Measurements from ENCODE around the gene MLLT3. TPM values are rescaled to one million over a fixed set of nuclear protein-coding genes. Genes with fewer than 3 reads are reported as not detected.

MLLT3 gene
- total RNA-seq, 3 donors from 2014 or later (not counting 1 experiment from before 2014, with no cell fraction given) = 24.3 to 26.6 (median 25.2) TPM

- Mint-ChIP-seq H3K4me3 (no peak overlapping the region), H3K4me1 (peaks cover 20 to 41% of the 10 kb centered on the region in 2 donors), H3K27ac (no peak overlapping the region)
Observed at GRCh38 chr9:20480249-20480648, 142.1 kb downstream of the MLLT3 start.

DNA sequence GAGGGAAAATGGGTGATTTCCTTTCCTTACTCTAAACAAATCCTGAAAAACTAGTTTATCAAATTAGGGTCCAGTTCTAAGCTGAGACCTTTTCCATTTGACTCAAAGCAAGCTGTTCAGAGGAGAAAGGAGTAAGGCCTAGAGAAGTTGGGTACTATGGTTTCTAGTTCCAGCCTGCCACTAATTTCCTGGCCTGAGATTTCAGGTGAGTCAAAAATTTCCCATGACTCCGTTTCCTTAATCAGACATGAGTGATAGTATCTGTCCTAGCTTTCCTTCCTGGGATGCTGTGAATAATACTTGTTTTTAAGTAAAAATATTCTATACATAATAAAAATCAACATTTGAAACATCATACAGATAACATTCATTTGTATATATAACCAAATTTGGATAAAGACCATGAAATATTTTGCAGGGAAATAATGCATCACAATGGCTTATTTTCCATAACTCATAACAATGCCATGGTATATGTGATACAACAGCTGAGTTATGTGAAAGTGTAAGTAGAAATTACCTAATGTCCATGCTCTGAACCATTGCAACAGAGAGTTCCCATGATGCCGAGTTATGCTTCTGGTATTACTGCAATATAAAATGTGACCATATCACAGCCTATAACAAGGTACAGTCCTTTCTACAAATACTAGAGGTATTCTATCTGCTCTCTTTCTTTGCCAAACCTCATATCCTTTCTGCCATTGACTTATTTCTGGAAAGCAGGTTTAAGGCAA, 142.7 kb downstream of the MLLT3 start:
- Mint-ChIP-seq H3K27me3 (ENCODE audit: low read depth in 2 of 2) (no peaks in the 10 kb centered on the region), H3K36me3 (no peaks in the 10 kb centered on the region), H3K4me1 (peaks cover 27 to 41% of the 10 kb centered on the region in 2 donors), H3K27ac (no peak overlapping the region), H3K9me3 (no peaks in the 10 kb centered on the region), H3K4me3 (no peak overlapping the region)
- 92% methylated on average over 1 of the region's 2 CpGs for WGBS (ENCODE audit: insufficient coverage)
- no peak for DNase-seq
- Histone ChIP-seq H3K27ac (ENCODE audit: low read length) (no peak overlapping the region), H3K27me3 (ENCODE audit: control insufficient read depth, insufficient read depth, low read length) (no peaks in the 10 kb centered on the region), H3K4me1 (ENCODE audit: control insufficient read depth, insufficient read depth, low read length) (no peaks in the 10 kb centered on the region), H3K4me3 (ENCODE audit: low read length) (no peak overlapping the region), H3K36me3 (ENCODE audit: control insufficient read depth, insufficient read depth, low read length) (no peaks in the 10 kb centered on the region), H3K9me3 (ENCODE audit: control insufficient read depth, insufficient read depth, low read length) (no peaks in the 10 kb centered on the region)
- TF ChIP-seq, protein P1, sequence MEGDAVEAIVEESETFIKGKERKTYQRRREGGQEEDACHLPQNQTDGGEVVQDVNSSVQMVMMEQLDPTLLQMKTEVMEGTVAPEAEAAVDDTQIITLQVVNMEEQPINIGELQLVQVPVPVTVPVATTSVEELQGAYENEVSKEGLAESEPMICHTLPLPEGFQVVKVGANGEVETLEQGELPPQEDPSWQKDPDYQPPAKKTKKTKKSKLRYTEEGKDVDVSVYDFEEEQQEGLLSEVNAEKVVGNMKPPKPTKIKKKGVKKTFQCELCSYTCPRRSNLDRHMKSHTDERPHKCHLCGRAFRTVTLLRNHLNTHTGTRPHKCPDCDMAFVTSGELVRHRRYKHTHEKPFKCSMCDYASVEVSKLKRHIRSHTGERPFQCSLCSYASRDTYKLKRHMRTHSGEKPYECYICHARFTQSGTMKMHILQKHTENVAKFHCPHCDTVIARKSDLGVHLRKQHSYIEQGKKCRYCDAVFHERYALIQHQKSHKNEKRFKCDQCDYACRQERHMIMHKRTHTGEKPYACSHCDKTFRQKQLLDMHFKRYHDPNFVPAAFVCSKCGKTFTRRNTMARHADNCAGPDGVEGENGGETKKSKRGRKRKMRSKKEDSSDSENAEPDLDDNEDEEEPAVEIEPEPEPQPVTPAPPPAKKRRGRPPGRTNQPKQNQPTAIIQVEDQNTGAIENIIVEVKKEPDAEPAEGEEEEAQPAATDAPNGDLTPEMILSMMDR (IDR thresholded peaks at IDR 0.05) = no peak
- no peak for ATAC-seq
- intact Hi-C loops (cut with micrococcal nuclease) = no loop called here

More at GRCh38 chr9:20480249-20480648, 142.1 kb downstream of the MLLT3 start:
- DNase-seq (no peak), ATAC-seq (no peak)
- TF ChIP-seq, protein P1 (IDR thresholded peaks at IDR 0.05) = no peak
- H3K9me3 Mint-ChIP-seq = no peaks in the 10 kb centered on the region
- Histone ChIP-seq H3K9me3 (ENCODE audit: control insufficient read depth, insufficient read depth, low read length) (no peaks in the 10 kb centered on the region), H3K4me3 (ENCODE audit: low read length) (no peak overlapping the region), H3K27ac (ENCODE audit: low read length) (no peak overlapping the region), H3K36me3 (ENCODE audit: control insufficient read depth, insufficient read depth, low read length) (no peaks in the 10 kb centered on the region), H3K27me3 (ENCODE audit: control insufficient read depth, insufficient read depth, low read length) (no peaks in the 10 kb centered on the region), H3K4me1 (ENCODE audit: control insufficient read depth, insufficient read depth, low read length) (no peaks in the 10 kb centered on the region)
- intact Hi-C loops (cut with micrococcal nuclease) = no loop called here
- H3K27me3 Mint-ChIP-seq (ENCODE audit: low read depth in 2 of 2) = no peaks in the 10 kb centered on the region
- H3K36me3 Mint-ChIP-seq = no peaks in the 10 kb centered on the region
- WGBS (ENCODE audit: insufficient coverage) = 94% methylated on average over 3 of the region's 3 CpGs

- H3K27ac Mint-ChIP-seq = no peak overlapping the region
- Histone ChIP-seq H3K27ac (ENCODE audit: low read length) (no peak overlapping the region), H3K36me3 (ENCODE audit: control insufficient read depth, insufficient read depth, low read length) (no peaks in the 10 kb centered on the region), H3K4me1 (ENCODE audit: control insufficient read depth, insufficient read depth, low read length) (no peaks in the 10 kb centered on the region), H3K4me3 (ENCODE audit: low read length) (no peak overlapping the region), H3K27me3 (ENCODE audit: control insufficient read depth, insufficient read depth, low read length) (no peaks in the 10 kb centered on the region), H3K9me3 (ENCODE audit: control insufficient read depth, insufficient read depth, low read length) (no peaks in the 10 kb centered on the region)
- H3K4me3 Mint-ChIP-seq = no peak overlapping the region
- DNase-seq (no peak), ATAC-seq (no peak)
- TF ChIP-seq, protein P1 (IDR thresholded peaks at IDR 0.05) = no peak
- H3K27me3 Mint-ChIP-seq (ENCODE audit: low read depth in 2 of 2) = no peaks in the 10 kb centered on the region
- no peaks in the 10 kb centered on the region for H3K9me3 Mint-ChIP-seq
- no peaks in the 10 kb centered on the region for H3K36me3 Mint-ChIP-seq
- 92% methylated on average over 2 of the region's 2 CpGs for WGBS (ENCODE audit: insufficient coverage)
- intact Hi-C loops (cut with micrococcal nuclease) = no loop called here
- H3K4me1 Mint-ChIP-seq = peaks cover 32 to 41% of the 10 kb centered on the region in 2 donors
Observed at GRCh38 chr9:20478786-20479185, 143.5 kb downstream of the MLLT3 start.
